HG03039 (cell line): ENCODE measurements around the gene SPART.
"Not testable (repeated sequence)": the region's sequence is repeated elsewhere in the genome, so short reads cannot be mapped to it uniquely, and the experiment has no call there.

ENCODE experiments used
- ATAC-seq: cut with Tn5 transposase; IDR thresholded peaks from one replicate; pipeline ENCODE4 v1.9.1; 2021; ENCODE audit warnings: mild to moderate bottlenecking, moderate library complexity; ENCODE audit not compliant: unreplicated experiment

SPART gene

GRCh38 chr13:36354842-36355623 lies 8.8 kb upstream of the SPART start:
- ATAC-seq: no peak

- ATAC-seq: no peak
Observed at GRCh38 chr13:36353001-36353400, 6.8 kb upstream of the SPART start.

DNA sequence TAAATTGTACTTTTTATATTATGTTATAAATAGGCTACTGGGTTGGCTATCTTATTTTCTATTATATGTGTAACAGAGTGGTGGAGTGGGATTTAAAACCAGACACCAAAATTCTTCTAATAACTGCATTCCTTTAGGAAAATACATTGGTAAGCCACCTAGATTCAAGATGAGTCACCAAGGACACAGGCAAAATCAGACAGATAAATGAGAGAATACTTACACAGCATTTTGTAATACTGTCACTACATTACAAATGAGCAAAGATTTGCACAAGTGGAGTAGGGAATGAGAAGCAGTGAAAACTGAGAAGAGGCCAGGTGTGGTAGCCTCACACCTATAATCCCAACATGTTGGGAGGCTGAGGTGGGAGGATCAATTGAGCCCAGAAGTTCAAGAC lies 6.2 kb upstream of the SPART start:
- no peak for ATAC-seq

- no peak for ATAC-seq
Observed at GRCh38 chr13:36347531-36348210, 1.5 kb upstream of the SPART start.

DNA sequence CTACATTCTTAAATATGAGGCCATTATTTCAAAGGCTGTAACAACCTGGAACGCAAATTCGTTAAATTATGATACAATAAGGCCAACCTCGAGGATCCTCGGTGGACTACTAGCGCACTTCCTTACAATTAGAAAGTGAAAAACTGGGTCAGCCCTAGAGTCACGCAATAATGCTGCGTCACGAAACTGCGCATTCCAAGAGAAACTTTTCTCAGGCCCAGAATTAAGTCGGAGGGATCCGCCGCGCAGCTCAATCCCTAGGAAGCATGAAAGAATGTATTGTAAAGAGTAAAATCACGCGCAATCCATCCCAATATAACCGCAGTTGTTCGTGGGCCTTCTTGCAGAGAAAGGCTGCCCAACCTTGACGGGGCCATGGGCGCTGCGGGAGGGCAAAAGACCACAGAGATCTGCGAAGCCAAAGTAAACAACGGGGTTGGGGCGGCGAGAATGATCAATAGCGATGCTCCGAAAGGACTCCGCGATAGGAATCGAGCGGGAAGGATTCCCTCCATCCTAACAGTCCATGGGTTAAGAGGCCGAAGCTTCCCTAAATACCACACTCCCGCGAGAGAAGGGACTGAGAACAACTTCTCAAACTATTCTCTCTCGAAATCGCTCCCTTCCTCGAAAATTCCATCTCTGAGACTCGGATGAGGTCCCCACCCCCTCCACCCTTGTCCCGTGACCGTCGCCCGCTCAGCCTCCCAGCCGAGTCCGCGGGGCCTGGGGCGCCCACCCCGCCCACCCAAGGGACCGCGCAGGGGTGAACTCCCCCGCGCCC lies 564 bp downstream of the SPART start:
- no peak for ATAC-seq

- no peak for ATAC-seq
Observed at GRCh38 chr13:36344886-36345437, 1.2 kb downstream of the SPART start.

DNA sequence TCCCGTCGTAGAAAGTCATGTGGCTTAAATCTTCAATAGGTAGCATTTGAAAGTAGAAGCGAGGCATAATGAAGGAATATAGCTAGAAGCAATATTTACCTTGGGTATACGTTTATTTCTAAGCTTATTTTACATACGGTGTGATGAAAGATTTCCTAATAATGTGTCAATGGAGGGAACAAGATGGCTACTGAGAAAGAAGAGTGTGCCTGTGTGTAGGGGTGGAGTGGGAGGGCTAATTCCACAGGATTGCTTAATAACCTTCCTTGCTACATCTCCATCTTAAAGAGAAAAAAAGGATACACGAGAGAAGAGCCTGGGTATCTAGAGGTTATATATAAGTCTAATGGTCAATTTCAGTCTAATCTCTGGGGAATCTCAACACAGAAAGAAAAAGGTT lies 2.0 kb downstream of the SPART start:
- ATAC-seq: no peak

DNA sequence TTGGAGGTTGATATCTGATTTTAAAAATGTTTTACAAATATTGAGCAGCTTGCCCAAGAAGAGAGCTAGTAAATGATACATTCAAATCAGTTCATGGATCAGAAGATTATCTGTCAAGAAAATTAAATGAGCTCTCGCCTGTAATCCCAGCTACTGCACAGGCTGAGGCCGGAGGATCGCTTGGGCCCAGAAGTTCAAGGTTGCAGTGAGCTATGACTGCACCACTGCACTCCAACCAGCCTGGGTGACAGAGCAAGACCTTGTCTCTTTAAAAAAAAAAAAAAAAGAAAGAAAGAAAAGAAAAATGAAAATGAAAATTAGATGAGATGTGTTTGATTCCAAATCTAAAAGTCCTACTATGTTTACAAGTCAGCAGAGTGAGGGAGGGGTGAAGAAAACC lies 2.4 kb downstream of the SPART start:
- no peak for ATAC-seq

- no peak for ATAC-seq
Observed at GRCh38 chr13:36342715-36343114, 3.5 kb downstream of the SPART start.

- no peak for ATAC-seq
Observed at GRCh38 chr13:36341718-36342117, 4.5 kb downstream of the SPART start.

- ATAC-seq: no peak
Observed at GRCh38 chr13:36339600-36340155, 6.5 kb downstream of the SPART start.

DNA sequence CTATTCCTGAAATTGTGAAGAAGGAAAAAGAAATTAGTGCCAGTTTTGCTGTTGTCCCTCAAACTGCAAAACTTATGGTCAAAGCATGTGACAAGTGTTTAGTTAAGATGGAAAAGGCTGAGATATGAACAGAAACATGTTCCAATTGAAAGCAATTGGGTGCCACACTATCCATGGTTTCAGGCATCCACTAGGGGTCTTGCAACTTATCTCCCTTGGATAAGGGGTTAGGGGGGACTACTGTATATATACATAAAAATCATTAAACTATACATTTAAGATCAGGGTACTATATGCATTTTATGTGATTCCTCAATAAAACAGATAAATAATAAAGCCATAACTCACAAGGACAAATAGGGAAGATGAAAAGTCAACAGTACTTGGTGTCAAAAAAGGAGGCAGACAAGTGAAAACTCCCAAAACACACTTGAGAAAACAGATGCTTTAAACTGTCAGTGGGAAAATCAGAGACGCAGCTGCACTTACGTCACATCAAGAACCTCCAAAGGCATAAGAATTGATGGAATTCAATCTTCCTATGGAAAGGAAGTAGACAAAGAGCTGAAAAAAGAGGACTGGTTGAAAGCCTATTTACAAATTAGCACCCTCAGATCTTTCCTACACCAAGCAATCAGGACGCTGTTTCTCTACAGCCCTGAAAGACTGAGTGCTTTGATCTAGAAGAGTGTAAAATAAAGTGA lies 8.1 kb downstream of the SPART start:
- ATAC-seq: no peak

GRCh38 chr13:36332986-36333385 lies 13.2 kb downstream of the SPART start:
- ATAC-seq: no peak

DNA sequence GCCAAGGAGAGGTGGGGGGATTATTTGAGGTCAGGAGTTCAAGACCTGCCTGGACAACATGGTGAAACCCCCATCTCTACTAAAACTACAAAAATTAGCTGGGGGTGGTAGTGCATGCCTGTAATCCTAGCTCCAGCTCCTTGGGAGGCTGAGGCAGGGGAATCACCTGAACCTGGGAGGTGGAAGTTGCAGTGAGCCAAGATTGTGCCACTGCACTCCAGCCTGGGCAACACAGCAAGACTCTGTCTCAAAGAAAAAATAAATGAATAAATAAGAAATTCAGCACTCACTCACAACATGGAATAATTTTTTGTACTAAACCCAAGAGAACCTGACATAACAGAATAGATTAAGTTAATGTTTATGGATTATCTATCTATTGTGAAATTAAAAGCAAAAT lies 13.9 kb downstream of the SPART start:
- ATAC-seq: not testable (repeated sequence)

- no peak for ATAC-seq
Observed at GRCh38 chr13:36331280-36331679, 14.9 kb downstream of the SPART start.

GRCh38 chr13:36329361-36329760 lies 16.8 kb downstream of the SPART start:
- ATAC-seq: no peak

GRCh38 chr13:36328821-36329220 lies 17.4 kb downstream of the SPART start:
- ATAC-seq: no peak

DNA sequence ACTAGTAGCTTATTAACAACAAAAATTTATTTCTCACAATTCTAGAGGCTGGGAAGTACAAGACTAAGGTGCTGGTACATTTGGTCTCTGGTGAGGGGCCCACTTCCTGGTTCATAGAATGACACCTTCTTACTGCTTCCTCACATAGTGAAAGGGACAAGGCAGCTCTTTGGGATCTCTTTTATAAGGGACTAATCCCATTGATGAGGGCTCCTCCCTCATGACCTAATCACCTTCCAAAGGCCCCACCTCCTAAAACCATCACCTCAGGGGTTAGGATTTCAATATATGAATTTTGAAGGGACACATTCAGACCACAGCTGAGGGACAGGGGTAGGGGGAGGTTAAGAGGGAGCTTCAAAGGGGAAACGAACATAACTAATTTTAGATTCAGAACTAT lies 20.3 kb downstream of the SPART start:
- no peak for ATAC-seq

DNA sequence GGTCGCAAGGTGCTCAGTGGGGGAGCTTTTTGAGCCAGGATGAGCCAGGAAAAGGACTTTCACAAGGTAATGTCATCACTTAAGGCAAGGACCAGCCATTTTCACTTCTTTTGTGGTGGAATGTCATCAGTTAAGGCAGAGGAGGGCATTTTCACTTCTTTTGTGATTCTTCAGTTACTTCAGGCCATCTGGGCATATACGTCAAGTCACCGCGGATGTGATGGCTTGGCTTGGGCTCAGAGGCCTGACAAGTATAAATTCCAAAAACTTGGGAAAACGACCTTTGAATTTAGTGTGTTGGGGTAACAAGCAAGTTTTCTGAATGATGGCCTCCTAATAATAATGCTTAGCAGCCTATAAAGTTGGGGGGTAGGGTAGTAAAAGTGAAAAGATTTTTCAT lies 21.3 kb downstream of the SPART start:
- ATAC-seq: not testable (repeated sequence)

DNA sequence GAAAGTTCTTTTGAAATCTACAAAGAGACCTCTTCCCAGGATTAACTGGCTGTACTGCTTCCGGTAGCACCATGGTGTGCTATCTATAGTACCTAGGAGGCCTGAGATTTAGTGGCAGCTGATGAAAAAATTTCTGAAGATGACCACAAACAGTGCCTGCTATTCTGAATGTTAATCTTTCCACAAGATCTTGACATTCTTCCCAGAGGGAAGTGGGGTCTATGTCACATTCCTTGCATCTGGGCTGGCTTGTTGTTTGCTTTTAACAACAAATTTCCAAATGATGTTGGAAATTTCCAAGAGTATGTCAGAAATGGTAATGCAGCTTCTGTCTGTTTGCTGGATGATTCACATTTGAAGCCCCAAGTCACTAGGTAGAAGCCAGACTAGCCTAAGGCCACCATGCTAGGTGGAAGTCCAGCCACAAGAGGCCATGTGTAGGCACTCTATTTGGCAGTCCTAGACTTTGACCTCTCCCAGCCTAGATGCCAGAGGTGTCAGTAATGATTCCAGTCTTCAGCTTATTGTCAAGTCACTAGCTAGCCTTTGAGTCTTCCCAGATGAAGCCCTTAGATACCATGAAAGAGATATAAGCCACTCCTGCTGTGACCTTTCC lies 22.1 kb downstream of the SPART start:
- no peak for ATAC-seq
